PC-3 (cell line): ENCODE measurements around the gene BRI3. TPM values are rescaled to one million over a fixed set of nuclear protein-coding genes. Genes with fewer than 3 reads are reported as not detected.

Source experiments
- ATAC-seq: fragments of 200-7000 bp; cut with Tn5 transposase; 2 replicates; pipeline ENCODE4 v1.9.1; 2020; ENCODE audit warnings: mild to moderate bottlenecking, moderate library complexity
- BruUV-seq: library from RNA; stranded (reverse); fragments of 400-500 nt; replicated peaks from 2 replicates; lab custom pipeline; 2021; lab: Mats Ljungman, UMichigan
- CTCF ChIA-PET: fragments of 300-600 bp; sonication (Branson Sonifier 250); formaldehyde crosslinking; loops from one replicate; lab custom pipeline; 2022; ENCODE audit warnings: antibody characterized with exemption; lab: Charles Lee
- POLR2A ChIA-PET: fragments of 300-600 bp; sonication (Branson Sonifier 250); formaldehyde crosslinking; loops from one replicate; lab custom pipeline; 2022; ENCODE audit warnings: antibody characterized with exemption; ENCODE audit not compliant: unreplicated experiment; lab: Charles Lee
- DNase-seq: peaks from one replicate; pipeline ENCODE4 v3.0.0-alpha.2; 2015
- H2AFZ ChIP-seq: fragments of 300-600 bp; sonication (generic); 2 replicates; pipeline ENCODE4 v1.6.0; 2016; ENCODE audit warnings: antibody characterized with exemption, low read length
- H3F3A ChIP-seq: fragments of 300-600 bp; sonication (generic); one replicate; pipeline ENCODE4 v1.6.0; 2017; ENCODE audit warnings: antibody characterized with exemption, low read length, control low read depth, mild to moderate bottlenecking; ENCODE audit not compliant: unreplicated experiment
- H3K27ac ChIP-seq: fragments of 300-600 bp; sonication (generic); 2 replicates; pipeline ENCODE4 v1.5.1; 2016; ENCODE audit warnings: mild to moderate bottlenecking, low read length
- H3K27me3 ChIP-seq: fragments of 300-600 bp; sonication (generic); 2 replicates; pipeline ENCODE4 v1.6.1; 2016; ENCODE audit warnings: low read length, mixed read lengths
- H3K36me3 ChIP-seq: fragments of 300-600 bp; sonication (generic); 2 replicates; pipeline ENCODE4 v1.6.1; 2016; ENCODE audit warnings: low read depth, mixed run types, low read length, mixed read lengths
- H3K4me1 ChIP-seq: fragments of 300-600 bp; sonication (generic); 2 replicates; pipeline ENCODE4 v1.5.1; 2016; ENCODE audit warnings: low read length; ENCODE audit not compliant: insufficient read depth
- H3K4me2 ChIP-seq: fragments of 300-600 bp; sonication (generic); 2 replicates; pipeline ENCODE4 v1.6.0; 2016; ENCODE audit warnings: low read length
- H3K4me3 ChIP-seq: fragments of 300-600 bp; sonication (generic); 2 replicates; pipeline ENCODE4 v1.5.1; 2016; ENCODE audit warnings: mild to moderate bottlenecking, low read length, mixed read lengths
- H3K79me2 ChIP-seq: fragments of 300-600 bp; sonication (generic); 2 replicates; pipeline ENCODE4 v1.6.1; 2017; ENCODE audit warnings: low read length, mixed read lengths
- H3K9ac ChIP-seq: fragments of 300-600 bp; sonication (generic); 2 replicates; pipeline ENCODE4 v1.6.0; 2016; ENCODE audit warnings: mild to moderate bottlenecking, low read length
- H3K9me2 ChIP-seq: fragments of 300-600 bp; sonication (generic); replicated peaks from 2 replicates; pipeline ENCODE4 v1.6.1; 2016; ENCODE audit warnings: mixed run types, low read length, mixed read lengths
- H3K9me3 ChIP-seq: fragments of 300-600 bp; sonication (generic); 2 replicates; pipeline ENCODE4 v1.6.1; 2016; ENCODE audit warnings: low read length, mixed read lengths
- H4K20me1 ChIP-seq: fragments of 300-600 bp; sonication (generic); 2 replicates; pipeline ENCODE4 v1.6.1; 2016; ENCODE audit warnings: low read length, mixed read lengths
- EZH2 ChIP-seq: fragments of 300-600 bp; sonication (generic); IDR thresholded peaks from one replicate; pipeline ENCODE4 v1.6.1; 2017; ENCODE audit warnings: antibody characterized with exemption, mild to moderate bottlenecking, low read length; ENCODE audit not compliant: unreplicated experiment
- EZH2phosphoT487 ChIP-seq: fragments of 300-600 bp; sonication (generic); IDR thresholded peaks from 2 replicates; pipeline ENCODE4 v1.6.1; 2018; ENCODE audit warnings: mild to moderate bottlenecking, antibody characterized with exemption, low read length, borderline replicate concordance
- intact Hi-C: fragments of 100-400 bp; cut with micrococcal nuclease; formaldehyde crosslinking; loops from 2 replicates; pipeline ENCODE4 v1.9.0; 2023
- total RNA-seq: library from RNA; depleted of rRNA; stranded (reverse); fragments of >200 nt; gene quantifications from 2 replicates; pipeline ENCODE4 v1.2.3, GENCODE V29; 2014
- TF ChIP-seq, protein P1 (sequence below): fragments of 300-600 bp; sonication (generic); conservative IDR thresholded peaks from 2 replicates; pipeline ENCODE4 v1.5.1; 2017; ENCODE audit warnings: antibody characterized with exemption, low read depth, mild to moderate bottlenecking, low read length

The BRI3 gene
- total RNA-seq, 1 experiment from 2014 or later = 55.0 TPM

DNA sequence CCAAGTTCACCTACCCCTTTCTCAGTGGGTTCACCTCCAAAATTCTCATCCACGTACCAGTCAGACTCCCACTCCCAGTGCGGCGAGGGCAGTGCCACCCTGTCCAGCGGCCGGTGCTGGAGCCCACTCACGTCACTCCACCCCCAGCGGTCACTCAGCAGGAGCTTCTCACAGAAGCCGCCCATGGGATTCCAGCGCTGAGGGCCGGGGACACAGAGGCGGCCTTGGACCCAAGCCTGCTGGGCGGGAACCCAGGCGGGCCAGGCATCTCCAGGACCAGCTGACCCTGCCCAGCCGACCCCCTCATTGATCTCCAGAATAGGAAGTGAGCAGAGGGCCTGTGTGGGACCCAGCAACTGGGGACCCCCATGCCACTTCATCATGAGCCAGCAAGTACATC lies 36.6 kb upstream of the BRI3 start:
- DNase-seq = no peak
- no peaks in the 10 kb centered on the region for H3K27me3 ChIP-seq
- peaks cover 6% of the 10 kb centered on the region; the same call in 1 of the 2 replicates for H3K4me1 ChIP-seq
- H3K9ac ChIP-seq = no peak overlapping the region
- ChIA-PET POLR2A (no interaction called here), CTCF (no interaction called here)
- no peak overlapping the region for H3K4me3 ChIP-seq
- no peak overlapping the region for H2AFZ ChIP-seq
- no peaks in the 10 kb centered on the region for H3F3A ChIP-seq
- intact Hi-C loops = no loop called here
- no peaks in the 10 kb centered on the region for H4K20me1 ChIP-seq
- H3K27ac ChIP-seq = no peak overlapping the region
- TF ChIP-seq EZH2 (no peak), EZH2phosphoT487 (no peak)
- TF ChIP-seq, protein P1, sequence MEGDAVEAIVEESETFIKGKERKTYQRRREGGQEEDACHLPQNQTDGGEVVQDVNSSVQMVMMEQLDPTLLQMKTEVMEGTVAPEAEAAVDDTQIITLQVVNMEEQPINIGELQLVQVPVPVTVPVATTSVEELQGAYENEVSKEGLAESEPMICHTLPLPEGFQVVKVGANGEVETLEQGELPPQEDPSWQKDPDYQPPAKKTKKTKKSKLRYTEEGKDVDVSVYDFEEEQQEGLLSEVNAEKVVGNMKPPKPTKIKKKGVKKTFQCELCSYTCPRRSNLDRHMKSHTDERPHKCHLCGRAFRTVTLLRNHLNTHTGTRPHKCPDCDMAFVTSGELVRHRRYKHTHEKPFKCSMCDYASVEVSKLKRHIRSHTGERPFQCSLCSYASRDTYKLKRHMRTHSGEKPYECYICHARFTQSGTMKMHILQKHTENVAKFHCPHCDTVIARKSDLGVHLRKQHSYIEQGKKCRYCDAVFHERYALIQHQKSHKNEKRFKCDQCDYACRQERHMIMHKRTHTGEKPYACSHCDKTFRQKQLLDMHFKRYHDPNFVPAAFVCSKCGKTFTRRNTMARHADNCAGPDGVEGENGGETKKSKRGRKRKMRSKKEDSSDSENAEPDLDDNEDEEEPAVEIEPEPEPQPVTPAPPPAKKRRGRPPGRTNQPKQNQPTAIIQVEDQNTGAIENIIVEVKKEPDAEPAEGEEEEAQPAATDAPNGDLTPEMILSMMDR = no peak
- H3K9me3 ChIP-seq = no peaks in the 10 kb centered on the region
- no peak overlapping the region for H3K4me2 ChIP-seq
- H3K9me2 ChIP-seq = no peaks in the 10 kb centered on the region
- BruUV-seq = no TSS peak
- no peak for ATAC-seq
- peaks cover 1% of the 10 kb centered on the region; the same call in 1 of the 2 replicates for H3K79me2 ChIP-seq
- H3K36me3 ChIP-seq = no peaks in the 10 kb centered on the region

DNA sequence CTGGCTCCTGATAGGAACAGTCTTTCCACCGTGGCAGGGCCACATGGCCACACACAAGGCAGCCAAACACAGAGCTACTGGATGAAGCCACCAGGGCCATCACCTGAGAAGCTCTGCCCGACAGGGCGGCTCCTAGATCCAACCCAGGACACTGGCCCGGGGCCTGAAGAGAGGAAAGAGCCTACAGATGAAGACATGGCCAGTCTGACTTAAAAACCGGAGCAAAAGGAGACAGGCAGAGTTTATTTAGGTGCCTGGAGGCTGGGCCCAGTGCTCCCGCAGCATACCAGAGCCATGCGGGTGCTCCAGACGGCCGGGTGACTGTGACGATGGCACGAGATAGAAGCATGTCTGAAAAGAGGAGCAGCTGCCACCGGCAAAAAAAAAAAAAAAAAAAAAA lies 33.3 kb upstream of the BRI3 start:
- H3K36me3 ChIP-seq = no peaks in the 10 kb centered on the region
- peaks cover 27% of the 10 kb centered on the region for H3K4me1 ChIP-seq
- H3K9ac ChIP-seq = no peak overlapping the region
- intact Hi-C loops = no loop called here
- no peak overlapping the region for H3K27ac ChIP-seq
- H2AFZ ChIP-seq = no peak overlapping the region
- DNase-seq (no peak), ATAC-seq (no peak)
- H3K27me3 ChIP-seq = no peaks in the 10 kb centered on the region
- no peaks in the 10 kb centered on the region for H3K9me3 ChIP-seq
- CTCF ChIA-PET = no interaction called here
- no peak for TF ChIP-seq EZH2
- TF ChIP-seq, protein P1 = no peak
- TF ChIP-seq EZH2phosphoT487 = no peak
- H3K79me2 ChIP-seq = peaks cover 14% of the 10 kb centered on the region
- BruUV-seq = no TSS peak
- POLR2A ChIA-PET = no interaction called here
- H3K9me2 ChIP-seq = no peaks in the 10 kb centered on the region
- H3K4me3 ChIP-seq = no peak overlapping the region
- H4K20me1 ChIP-seq = no peaks in the 10 kb centered on the region
- no peak overlapping the region for H3K4me2 ChIP-seq
- H3F3A ChIP-seq = no peaks in the 10 kb centered on the region

GRCh38 chr7:98249106-98249505 lies 32.4 kb upstream of the BRI3 start:
- peak; percentile 6 for DNase-seq
- intact Hi-C loops = no loop called here
- no peak overlapping the region for H2AFZ ChIP-seq
- ChIA-PET POLR2A (no interaction called here), CTCF (no interaction called here)
- H3K4me1 ChIP-seq = peaks cover 28% of the 10 kb centered on the region
- no peaks in the 10 kb centered on the region for H3K27me3 ChIP-seq
- H3K9ac ChIP-seq = no peak overlapping the region
- H3K9me3 ChIP-seq = no peaks in the 10 kb centered on the region
- no peaks in the 10 kb centered on the region for H4K20me1 ChIP-seq
- no peak overlapping the region for H3K4me2 ChIP-seq
- H3K4me3 ChIP-seq = no peak overlapping the region
- H3K9me2 ChIP-seq = no peaks in the 10 kb centered on the region
- no TSS peak for BruUV-seq
- no peaks in the 10 kb centered on the region for H3K36me3 ChIP-seq
- ATAC-seq = no peak
- no peaks in the 10 kb centered on the region for H3F3A ChIP-seq
- no peak overlapping the region for H3K27ac ChIP-seq
- H3K79me2 ChIP-seq = peaks cover 18% of the 10 kb centered on the region
- no peak for TF ChIP-seq EZH2phosphoT487
- no peak for TF ChIP-seq EZH2
- TF ChIP-seq, protein P1 = no peak
